Epithelial cell of proximal tubule (primary cell): ENCODE data around the gene ZNF804B. TPM values are rescaled to one million over a fixed set of nuclear protein-coding genes. Genes with fewer than 3 reads are reported as not detected.

ENCODE experiments used
- DNase-seq: peaks from one replicate; pipeline ENCODE4 v3.0.0-alpha.2; 2011; ENCODE audit warnings: low read depth
- H3K4me3 ChIP-seq: 2 replicates; pipeline ENCODE4 v1.5.1; 2011; ENCODE audit warnings: low read depth, mild to moderate bottlenecking, low read length
- CTCF ChIP-seq: conservative IDR thresholded peaks from 2 replicates; pipeline ENCODE4 v1.5.1; 2012; ENCODE audit warnings: low read depth, mild to moderate bottlenecking, low read length
- total RNA-seq: library from RNA; depleted of rRNA; stranded (reverse); fragments of >200 nt; gene quantifications from 2 replicates; pipeline ENCODE4 v1.2.3, GENCODE V29; 2015

Gene ZNF804B
- total RNA-seq, 1 donor from 2014 or later = not detected

- no peak overlapping the region for H3K4me3 ChIP-seq
- TF ChIP-seq CTCF = no peak
- no peak for DNase-seq
These were observed 332.1 kb downstream of the ZNF804B start for GRCh38 chr7:89091550-89091949.

GRCh38 chr7:89094269-89094668 is 334.8 kb downstream of the ZNF804B start:
- no peak for TF ChIP-seq CTCF
- H3K4me3 ChIP-seq = no peak overlapping the region
- no peak for DNase-seq

GRCh38 chr7:89103564-89103963 is 344.1 kb downstream of the ZNF804B start:
- H3K4me3 ChIP-seq = no peak overlapping the region
- DNase-seq = no peak
- no peak for TF ChIP-seq CTCF

GRCh38 chr7:89104748-89105685 is 345.5 kb downstream of the ZNF804B start:
- TF ChIP-seq CTCF = no peak
- no peak overlapping the region for H3K4me3 ChIP-seq
- no peak for DNase-seq

- no peak for TF ChIP-seq CTCF
- H3K4me3 ChIP-seq = no peak overlapping the region
- DNase-seq = no peak
These were observed 364.4 kb downstream of the ZNF804B start for GRCh38 chr7:89123871-89124270.

GRCh38 chr7:89129600-89130375 is 370.3 kb downstream of the ZNF804B start:
- no peak for DNase-seq
- no peak for TF ChIP-seq CTCF

More at GRCh38 chr7:89129600-89130375, 370.3 kb downstream of the ZNF804B start:
- no peak overlapping the region for H3K4me3 ChIP-seq
